Fibroblast of lung (primary cell): ENCODE results near the gene CELA1. TPM values are rescaled to one million over a fixed set of nuclear protein-coding genes. Genes with fewer than 3 reads are reported as not detected.

Source experiments
- DNase-seq, 2 donors: peaks; one replicate each; pipeline versions ENCODE4 v3.0.0 to v3.0.0-alpha.2; 2010; ENCODE audit warnings: low read depth in 2 of 2
- H2AFZ ChIP-seq: 2 replicates; pipeline ENCODE4 v1.5.1; 2012; ENCODE audit warnings: low read length, control low read depth, inconsistent platforms
- H3K27ac ChIP-seq: 2 replicates; pipeline ENCODE4 v1.5.1; 2011; ENCODE audit warnings: low read length, control low read depth; ENCODE audit not compliant: insufficient read depth
- H3K27me3 ChIP-seq: 2 replicates; pipeline ENCODE4 v1.5.1; 2011; ENCODE audit warnings: mild to moderate bottlenecking, low read length; ENCODE audit not compliant: control insufficient read depth, insufficient read depth
- H3K36me3 ChIP-seq: 2 replicates; pipeline ENCODE4 v1.5.1; 2011; ENCODE audit warnings: low read length; ENCODE audit not compliant: control insufficient read depth, insufficient read depth
- H3K4me1 ChIP-seq: 2 replicates; pipeline ENCODE4 v1.5.1; 2011; ENCODE audit warnings: low read length; ENCODE audit not compliant: control insufficient read depth, insufficient read depth; ENCODE audit errors: extremely low read depth
- H3K4me2 ChIP-seq: 2 replicates; pipeline ENCODE4 v1.5.1; 2011; ENCODE audit warnings: low read length, control low read depth; ENCODE audit not compliant: insufficient read depth; ENCODE audit errors: extremely low read depth
- H3K4me3 ChIP-seq, 4 experiments: fragments of 200-600 bp in 1 of 4; sonication (generic) in 1 of 4; replicated peaks in 1 of 4; 2 replicates each; pipeline ENCODE4 v1.5.1; 2011 to 2016; ENCODE audit warnings: low read length in 4 of 4, low read depth in 3 of 4, mild to moderate bottlenecking in 3 of 4, control low read depth in 2 of 4, inconsistent platforms in 1 of 4, mixed read lengths in 1 of 4; ENCODE audit not compliant: insufficient read depth in 1 of 4; ENCODE audit errors: control extremely low read depth in 1 of 4
- H3K79me2 ChIP-seq: 2 replicates; pipeline ENCODE4 v1.5.1; 2012; ENCODE audit warnings: mild to moderate bottlenecking, low read length, inconsistent platforms; ENCODE audit not compliant: control insufficient read depth, insufficient read depth
- H3K9ac ChIP-seq: 2 replicates; pipeline ENCODE4 v1.5.1; 2011; ENCODE audit warnings: mild to moderate bottlenecking, low read length, control low read depth; ENCODE audit not compliant: insufficient read depth
- H3K9me3 ChIP-seq: 2 replicates; pipeline ENCODE4 v1.5.1; 2012; ENCODE audit warnings: low read depth, low read length; ENCODE audit not compliant: control insufficient read depth, insufficient read depth
- H4K20me1 ChIP-seq: 2 replicates; pipeline ENCODE4 v1.5.1; 2011; ENCODE audit warnings: low read length; ENCODE audit not compliant: control insufficient read depth, insufficient read depth; ENCODE audit errors: extremely low read depth
- EZH2 ChIP-seq: IDR thresholded peaks from 2 replicates; pipeline ENCODE4 v1.5.1; 2012; ENCODE audit warnings: low read length, control low read depth, mild to moderate bottlenecking; ENCODE audit errors: missing control alignments
- polyA minus RNA-seq: library from RNA; depleted of rRNA, polyadenylated mRNA; stranded (reverse); fragments of >200 nt; gene quantifications from 2 replicates; pipeline ENCODE4 v1.2.3, GENCODE V29; 2011; ENCODE audit warnings: low replicate concordance
- polyA plus RNA-seq, 2 donors: library from polyadenylated mRNA; depleted of rRNA in 1 of 2; stranded (reverse) in 1 of 2; unstranded in 1 of 2; fragments of >200 nt; gene quantifications; 2 replicates each; pipeline ENCODE4 v1.2.1, GENCODE V29; 2011 to 2012; ENCODE audit warnings: missing spikeins in 1 of 2
- total RNA-seq: library from RNA; depleted of rRNA; stranded (reverse); fragments of >200 nt; gene quantifications from 2 replicates; pipeline ENCODE4 v1.2.1, GENCODE V29; 2014
- TF ChIP-seq, protein P1 (sequence below), 2 donors: IDR thresholded peaks in 1 of 2; conservative IDR thresholded peaks in 1 of 2; 1 replicate in 1 of 2; 2 replicates in 1 of 2; pipeline ENCODE4 v1.5.1; 2011 to 2012; ENCODE audit warnings: low read length in 2 of 2, control low read depth in 1 of 2, inconsistent platforms in 1 of 2, low read depth in 1 of 2, mild to moderate bottlenecking in 1 of 2

CELA1 gene
- total RNA-seq (not detected in 2 replicates), polyA plus RNA-seq (not detected in 2 replicates), polyA minus RNA-seq (not detected in 2 replicates)
- polyA plus RNA-seq (2012), result not detected in 2 replicates

GRCh38 chr12:51346581-51346980, at the start of gene CELA1:
CELA1 (minus strand) TSS chr12:51346679; CDS start chr12:51346638, 41 bp downstream.
- H3K4me1 ChIP-seq, result no peaks in the 10 kb centered on the region
- no peaks in the 10 kb centered on the region for H3K9me3 ChIP-seq
- H3K4me3 ChIP-seq, result no peak within 1 kb of the TSS
- no peak within 1 kb of the TSS for H3K27ac ChIP-seq
- H3K27me3 ChIP-seq, result no peaks in the 10 kb centered on the region
- no peak for DNase-seq
- H3K79me2 ChIP-seq, result no peaks in the 10 kb centered on the region
- no peaks in the 10 kb centered on the region for H4K20me1 ChIP-seq
- no peaks in the 10 kb centered on the region for H3K36me3 ChIP-seq
- no peak within 1 kb of the TSS for H3K9ac ChIP-seq
- H2AFZ ChIP-seq, result no peak within 1 kb of the TSS
- TF ChIP-seq, protein P1, sequence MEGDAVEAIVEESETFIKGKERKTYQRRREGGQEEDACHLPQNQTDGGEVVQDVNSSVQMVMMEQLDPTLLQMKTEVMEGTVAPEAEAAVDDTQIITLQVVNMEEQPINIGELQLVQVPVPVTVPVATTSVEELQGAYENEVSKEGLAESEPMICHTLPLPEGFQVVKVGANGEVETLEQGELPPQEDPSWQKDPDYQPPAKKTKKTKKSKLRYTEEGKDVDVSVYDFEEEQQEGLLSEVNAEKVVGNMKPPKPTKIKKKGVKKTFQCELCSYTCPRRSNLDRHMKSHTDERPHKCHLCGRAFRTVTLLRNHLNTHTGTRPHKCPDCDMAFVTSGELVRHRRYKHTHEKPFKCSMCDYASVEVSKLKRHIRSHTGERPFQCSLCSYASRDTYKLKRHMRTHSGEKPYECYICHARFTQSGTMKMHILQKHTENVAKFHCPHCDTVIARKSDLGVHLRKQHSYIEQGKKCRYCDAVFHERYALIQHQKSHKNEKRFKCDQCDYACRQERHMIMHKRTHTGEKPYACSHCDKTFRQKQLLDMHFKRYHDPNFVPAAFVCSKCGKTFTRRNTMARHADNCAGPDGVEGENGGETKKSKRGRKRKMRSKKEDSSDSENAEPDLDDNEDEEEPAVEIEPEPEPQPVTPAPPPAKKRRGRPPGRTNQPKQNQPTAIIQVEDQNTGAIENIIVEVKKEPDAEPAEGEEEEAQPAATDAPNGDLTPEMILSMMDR (conservative IDR thresholded peaks at IDR 0.05 in 1 of 2, IDR thresholded peaks at IDR 0.05 in 1 of 2; ENCODE audit: low read depth in 1 of 2, low read length in 2 of 2), result no peak
- no peak for TF ChIP-seq EZH2
- no peak within 1 kb of the TSS for H3K4me2 ChIP-seq

DNA sequence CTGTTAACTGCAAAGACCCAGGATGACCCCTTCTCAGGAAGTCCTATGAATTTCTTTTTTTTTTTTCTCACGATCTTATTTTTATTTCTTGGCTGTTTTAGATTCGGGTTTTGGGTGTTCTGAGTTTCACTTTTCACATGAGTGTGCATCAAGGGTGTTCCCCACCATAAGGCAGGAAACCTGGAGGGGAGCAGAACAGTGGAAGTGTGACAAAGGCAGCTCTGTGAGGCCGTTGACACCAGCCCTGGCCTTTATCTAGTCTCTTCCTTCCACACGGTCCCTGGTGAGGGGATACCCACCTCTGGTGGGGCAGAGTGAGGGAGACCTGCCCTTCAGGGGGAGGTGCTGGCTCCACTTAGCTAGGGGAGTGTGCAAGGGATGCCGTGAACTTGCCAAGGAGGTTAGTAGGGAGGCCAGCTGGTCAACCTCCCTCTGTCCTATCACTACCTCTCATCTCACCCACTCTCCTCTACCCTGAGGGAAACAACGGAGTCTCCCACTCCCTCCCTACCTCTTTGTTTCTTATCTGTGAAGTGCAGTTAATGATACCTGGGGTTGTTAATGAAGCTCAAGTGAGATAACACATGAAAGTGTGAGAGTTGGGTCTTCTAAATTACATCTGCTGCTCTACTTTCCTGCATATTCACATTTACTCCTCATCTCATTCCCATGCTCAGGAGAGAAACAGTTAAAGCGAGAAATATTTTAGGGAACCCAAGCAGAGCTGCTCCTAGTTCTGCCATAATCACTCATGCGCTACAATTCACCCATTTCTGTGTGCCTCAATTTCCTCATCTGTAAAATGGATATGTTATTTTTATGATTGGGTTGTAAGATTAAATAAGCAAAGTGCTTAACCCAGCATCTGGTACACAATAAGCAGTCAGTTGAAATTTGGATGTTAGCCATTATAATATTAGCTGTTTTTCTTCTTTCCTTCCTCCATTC, 49.1 kb upstream of the CELA1 start:
- Histone ChIP-seq H3K4me2 (no peak overlapping the region), H3K9me3 (no peaks in the 10 kb centered on the region), H3K4me1 (peaks cover 26% of the 10 kb centered on the region), H3K27ac (peak overlapping the region; percentile 24), H3K4me3 (no peak overlapping the region), H3K36me3 (peaks cover 2% of the 10 kb centered on the region), H2AFZ (peak overlapping the region; percentile 57), H3K79me2 (peaks cover 7% of the 10 kb centered on the region), H4K20me1 (no peaks in the 10 kb centered on the region), H3K9ac (no peak overlapping the region), H3K27me3 (no peaks in the 10 kb centered on the region)
- TF ChIP-seq, protein P1 (conservative IDR thresholded peaks at IDR 0.05 in 1 of 2, IDR thresholded peaks at IDR 0.05 in 1 of 2; ENCODE audit: low read depth in 1 of 2, low read length in 2 of 2), result no peak
- no peak for TF ChIP-seq EZH2
- no peak for DNase-seq

- peak overlapping the region; percentile 56 for H3K4me2 ChIP-seq
- H4K20me1 ChIP-seq, result no peaks in the 10 kb centered on the region
- TF ChIP-seq EZH2, result no peak
- TF ChIP-seq, protein P1 (conservative IDR thresholded peaks at IDR 0.05 in 1 of 2, IDR thresholded peaks at IDR 0.05 in 1 of 2; ENCODE audit: low read depth in 1 of 2, low read length in 2 of 2), result no peak
- DNase-seq, result peak; percentile 90 to 95
- H3K9ac ChIP-seq, result peak overlapping the region; percentile 45
- H2AFZ ChIP-seq, result peak overlapping the region; percentile 29
- H3K27me3 ChIP-seq, result no peaks in the 10 kb centered on the region
- peak overlapping the region; percentile 95 for H3K27ac ChIP-seq
- peaks cover 39% of the 10 kb centered on the region for H3K4me1 ChIP-seq
- H3K79me2 ChIP-seq, result peaks cover 7% of the 10 kb centered on the region
- no peaks in the 10 kb centered on the region for H3K9me3 ChIP-seq
- H3K4me3 ChIP-seq, result no peak overlapping the region
- peaks cover 2% of the 10 kb centered on the region for H3K36me3 ChIP-seq
Measured at GRCh38 chr12:51393676-51394545, 47.4 kb upstream of the CELA1 start.
